Suprapubic skin (tissue), 4 donors: Measurements from ENCODE around the gene PCSK2.

Experiments used
- POLR2A ChIP-seq, 2 donors: fragments of 450-650 bp; IDR thresholded peaks; one replicate each; pipeline ENCODE4 v1.6.1; 2017; ENCODE audit warnings: antibody characterized with exemption in 2 of 2, mild to moderate bottlenecking in 2 of 2, moderate library complexity in 2 of 2
- POLR2AphosphoS5 ChIP-seq, 3 donors: sonication (generic); formaldehyde crosslinking; IDR thresholded peaks; one replicate each; pipeline ENCODE4 v1.6.1; 2017; ENCODE audit warnings: antibody characterized with exemption in 3 of 3
- TF ChIP-seq, protein P1 (sequence below), 2 donors: fragments of 200-600 bp in 1 of 2; fragments of 450-650 bp in 1 of 2; sonication (generic) in 1 of 2; IDR thresholded peaks; one replicate each; pipeline ENCODE4 v1.5.1; 2016 to 2019; ENCODE audit warnings: antibody characterized with exemption in 2 of 2, mild to moderate bottlenecking in 1 of 2, moderate library complexity in 1 of 2

DNA sequence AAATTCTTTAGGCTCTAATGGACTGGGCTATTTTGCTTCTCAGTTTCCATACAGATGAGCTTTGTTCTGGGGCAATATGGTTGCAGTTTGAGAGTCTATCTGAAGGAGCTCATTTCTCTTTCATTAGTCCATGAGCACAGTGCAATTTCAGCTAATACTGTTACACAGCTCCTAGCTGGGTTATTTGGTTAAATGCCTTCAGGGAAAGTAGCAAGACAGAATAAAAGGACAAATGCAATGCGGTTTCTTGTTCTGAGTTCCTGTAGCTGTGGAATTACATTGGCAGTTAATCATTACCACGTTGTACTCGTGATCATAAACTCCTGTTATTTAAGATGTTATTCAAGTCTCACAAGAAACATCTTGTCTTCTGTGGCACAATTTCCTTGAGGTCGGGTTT lies 176.6 kb downstream of the PCSK2 start:
- TF ChIP-seq POLR2A (IDR thresholded peaks at IDR 0.05) (no peak), POLR2AphosphoS5 (IDR thresholded peaks at IDR 0.05) (no peak)
- TF ChIP-seq, protein P1, sequence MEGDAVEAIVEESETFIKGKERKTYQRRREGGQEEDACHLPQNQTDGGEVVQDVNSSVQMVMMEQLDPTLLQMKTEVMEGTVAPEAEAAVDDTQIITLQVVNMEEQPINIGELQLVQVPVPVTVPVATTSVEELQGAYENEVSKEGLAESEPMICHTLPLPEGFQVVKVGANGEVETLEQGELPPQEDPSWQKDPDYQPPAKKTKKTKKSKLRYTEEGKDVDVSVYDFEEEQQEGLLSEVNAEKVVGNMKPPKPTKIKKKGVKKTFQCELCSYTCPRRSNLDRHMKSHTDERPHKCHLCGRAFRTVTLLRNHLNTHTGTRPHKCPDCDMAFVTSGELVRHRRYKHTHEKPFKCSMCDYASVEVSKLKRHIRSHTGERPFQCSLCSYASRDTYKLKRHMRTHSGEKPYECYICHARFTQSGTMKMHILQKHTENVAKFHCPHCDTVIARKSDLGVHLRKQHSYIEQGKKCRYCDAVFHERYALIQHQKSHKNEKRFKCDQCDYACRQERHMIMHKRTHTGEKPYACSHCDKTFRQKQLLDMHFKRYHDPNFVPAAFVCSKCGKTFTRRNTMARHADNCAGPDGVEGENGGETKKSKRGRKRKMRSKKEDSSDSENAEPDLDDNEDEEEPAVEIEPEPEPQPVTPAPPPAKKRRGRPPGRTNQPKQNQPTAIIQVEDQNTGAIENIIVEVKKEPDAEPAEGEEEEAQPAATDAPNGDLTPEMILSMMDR (IDR thresholded peaks at IDR 0.05) = no peak
